HL-60 (cell line): Measurements from ENCODE around the gene PSENEN.

ENCODE experiments used
- CTCF ChIP-seq: IDR thresholded peaks from one replicate; pipeline ENCODE4 v1.5.1; 2011; ENCODE audit warnings: low read length, control low read depth, inconsistent platforms; ENCODE audit not compliant: insufficient read depth
- GABPA ChIP-seq: IDR thresholded peaks from 2 replicates; pipeline ENCODE4 v1.6.1; 2012; ENCODE audit warnings: low read depth
- POLR2AphosphoS5 ChIP-seq: IDR thresholded peaks from 2 replicates; pipeline ENCODE4 v1.6.1; 2012; ENCODE audit warnings: low read depth

DNA sequence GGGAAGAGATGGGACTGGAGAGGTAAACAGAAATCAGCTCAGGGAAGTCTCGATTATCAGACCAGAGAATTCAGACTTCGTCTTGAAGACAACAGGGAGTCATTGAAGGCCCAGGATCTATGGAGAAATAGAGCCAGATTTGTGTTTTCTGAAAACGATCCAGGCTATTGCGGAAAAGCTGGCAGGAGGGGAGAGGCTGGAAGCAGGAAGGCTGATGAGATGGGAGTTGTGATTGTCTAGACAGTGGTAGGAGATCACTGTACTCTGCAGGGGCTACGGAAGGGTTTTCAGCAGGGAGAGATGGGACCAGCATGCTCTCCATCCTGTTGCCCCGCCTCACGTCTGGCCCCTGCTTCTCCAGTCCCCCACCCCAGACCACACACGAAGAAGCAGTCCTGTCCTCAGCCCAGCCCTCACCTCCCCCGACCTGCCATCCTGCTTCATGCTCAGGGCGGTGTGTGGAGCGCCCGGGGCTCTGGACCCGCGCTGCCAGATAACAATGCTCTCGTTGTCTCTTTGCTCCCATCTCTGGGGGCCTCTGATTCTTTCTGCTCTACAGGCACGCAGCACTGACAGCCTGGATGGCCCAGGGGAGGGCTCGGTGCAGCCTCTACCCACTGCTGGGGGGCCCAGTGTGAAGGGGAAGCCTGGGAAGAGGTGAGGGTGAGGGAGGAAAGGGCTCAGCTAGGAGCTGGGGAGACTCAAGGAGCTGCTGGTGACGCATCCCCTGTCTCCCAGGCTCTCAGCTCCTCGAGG is 31.8 kb downstream of the PSENEN start:
- TF ChIP-seq CTCF (no peak), POLR2AphosphoS5 (no peak), GABPA (no peak)
